ENCODE results near the gene EID3.
"Not testable (repeated sequence)": the region's sequence is repeated elsewhere in the genome, so short reads cannot be mapped to it uniquely, and the experiment has no call there.

EID3 gene

DNA sequence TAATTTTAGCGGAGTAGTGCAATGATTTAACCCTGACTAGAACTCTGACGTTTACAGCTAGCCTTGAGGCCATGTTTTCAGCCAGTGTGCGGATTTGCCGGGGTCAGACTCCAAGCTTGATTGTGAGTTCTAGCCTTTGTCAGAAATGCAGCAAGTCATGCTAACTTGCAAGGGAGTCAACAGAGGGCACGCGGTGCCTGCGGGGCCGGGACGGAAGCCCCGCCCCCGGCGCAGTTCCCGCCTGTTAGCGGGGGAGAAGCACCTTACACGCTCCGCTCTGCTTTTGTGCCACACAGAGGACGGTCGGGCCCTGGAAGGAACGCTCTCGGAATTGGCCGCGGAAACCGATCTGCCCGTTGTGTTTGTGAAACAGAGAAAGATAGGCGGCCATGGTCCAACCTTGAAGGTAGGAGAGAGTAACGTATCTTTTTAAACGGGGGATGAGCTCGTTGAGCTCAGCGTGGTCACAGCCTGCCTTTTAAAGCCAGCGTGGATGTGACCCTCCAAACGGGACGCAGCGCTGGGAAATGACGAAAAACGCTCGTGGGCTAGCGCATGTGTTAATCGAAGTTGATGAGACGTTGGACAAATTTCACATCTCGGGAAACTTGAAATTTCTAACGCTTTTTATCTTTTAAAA lies 14.8 kb upstream of the EID3 start:
- DNase-seq (ENCODE audit: low read depth, low spot score): no peak

DNA sequence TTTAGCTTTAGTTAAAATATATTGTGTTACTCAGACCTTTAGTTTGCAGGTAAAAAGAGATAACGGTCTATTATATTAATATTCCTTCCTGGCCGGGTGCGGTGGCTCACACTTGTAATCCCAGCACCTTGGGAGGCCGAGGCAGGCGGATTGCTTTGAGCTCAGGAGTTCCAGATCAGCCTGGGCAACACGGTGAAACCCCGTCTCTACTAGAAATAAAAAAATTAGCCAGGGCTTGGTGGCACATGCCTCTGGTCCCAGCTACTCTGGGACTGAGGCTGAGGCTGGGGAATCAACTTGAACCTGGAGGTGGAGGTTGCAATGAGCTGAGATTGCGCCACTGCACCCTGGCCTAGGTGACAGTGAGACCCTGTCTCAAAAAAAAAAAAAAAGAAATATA lies 13.2 kb upstream of the EID3 start:
- DNase-seq (ENCODE audit: low read depth, low spot score): no peak

DNA sequence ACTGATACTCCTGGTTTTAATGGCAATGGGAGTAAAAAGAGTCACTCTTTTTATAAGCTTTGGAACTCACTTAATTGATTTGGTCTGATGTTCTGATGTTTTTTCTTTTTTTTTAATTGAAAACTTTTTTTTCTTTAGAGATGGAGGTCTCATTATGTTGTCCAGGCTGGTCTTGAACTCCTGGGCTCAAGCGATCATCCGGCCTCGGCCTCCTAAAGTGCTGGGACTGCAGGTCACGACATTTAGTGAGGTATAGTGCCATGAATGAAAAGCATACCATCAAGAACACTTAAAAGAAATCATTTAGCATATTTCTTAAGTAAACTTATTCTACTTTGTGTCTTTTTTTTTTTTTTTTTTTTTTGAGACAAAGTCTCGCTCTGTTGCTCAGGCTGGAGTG lies 12.7 kb upstream of the EID3 start:
- DNase-seq (ENCODE audit: low read depth, low spot score): no peak

DNA sequence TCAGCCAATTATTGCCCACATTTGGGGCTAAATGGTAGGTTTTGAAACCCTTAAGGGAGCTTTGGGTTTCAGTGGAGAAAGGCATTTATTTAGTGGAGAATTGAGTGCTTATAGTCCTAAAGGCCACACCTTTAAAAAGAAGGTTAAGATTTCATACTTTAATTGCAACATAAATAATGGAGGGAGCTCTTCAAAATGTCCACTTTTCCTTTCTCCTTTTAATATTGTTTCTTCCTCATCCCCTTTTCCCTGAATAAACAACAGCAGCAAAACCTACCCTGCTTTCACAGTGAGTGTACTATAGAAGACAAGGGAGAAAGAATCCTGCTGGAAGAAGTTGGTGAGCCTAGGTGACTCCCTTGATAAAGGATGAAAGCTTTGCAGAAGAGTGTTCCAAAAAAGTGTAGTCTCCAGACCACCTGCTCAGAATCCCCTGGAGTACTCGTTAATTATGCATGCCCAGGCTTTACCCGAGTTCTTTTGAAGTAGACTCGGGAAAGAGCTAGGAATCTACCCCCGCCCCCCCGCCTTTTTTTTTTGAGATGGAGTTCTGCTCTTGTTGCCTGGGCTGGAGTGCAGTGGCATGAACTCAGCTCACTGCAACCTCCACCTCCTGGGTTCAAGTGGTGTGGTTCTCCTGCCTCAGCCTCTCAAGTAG lies 11.5 kb upstream of the EID3 start:
- no peak for DNase-seq (ENCODE audit: low read depth, low spot score)

DNA sequence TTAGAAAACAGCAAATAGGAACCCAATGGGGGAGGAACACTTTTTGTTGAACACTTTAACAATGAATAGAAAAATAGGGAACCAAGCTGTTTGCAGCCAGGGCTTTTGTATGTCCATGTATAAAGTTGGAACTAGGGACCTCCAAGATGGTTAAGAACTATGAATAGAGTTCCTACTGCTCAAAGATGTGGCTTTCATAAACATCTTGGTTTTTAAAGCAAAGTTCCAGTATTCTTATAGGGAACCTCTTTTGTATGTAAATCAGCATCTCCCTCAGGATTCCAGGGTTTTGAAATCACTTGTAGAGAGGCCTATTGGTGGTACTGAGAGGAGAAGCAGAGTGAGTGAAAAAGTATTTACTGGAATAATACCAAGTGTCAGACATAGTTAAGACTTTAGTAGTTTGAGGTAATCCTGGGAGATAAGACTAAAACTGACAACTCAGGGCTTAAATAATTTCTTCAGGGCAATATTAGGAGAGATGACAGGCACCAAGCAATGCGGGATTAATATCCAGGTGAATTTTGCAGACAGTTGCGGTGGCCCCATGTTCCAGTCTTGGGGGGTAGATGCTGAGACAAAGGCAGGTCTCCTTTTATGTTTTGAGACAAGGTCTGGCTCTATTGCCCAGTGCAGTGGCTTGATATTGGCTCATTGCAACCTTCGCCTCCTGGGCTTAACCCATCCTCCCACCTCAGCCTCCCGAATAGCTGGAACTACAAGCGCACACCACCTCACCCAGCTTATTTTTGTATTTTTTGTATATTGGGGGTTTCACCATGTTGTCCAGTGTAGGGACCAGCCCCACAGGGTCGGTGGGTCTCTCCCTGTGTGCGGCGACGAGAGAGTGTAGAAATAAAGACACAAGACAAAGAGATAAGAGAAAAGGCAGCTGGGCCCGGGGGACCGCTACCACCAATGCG lies 10.4 kb upstream of the EID3 start:
- DNase-seq (ENCODE audit: low read depth, low spot score): no peak

DNA sequence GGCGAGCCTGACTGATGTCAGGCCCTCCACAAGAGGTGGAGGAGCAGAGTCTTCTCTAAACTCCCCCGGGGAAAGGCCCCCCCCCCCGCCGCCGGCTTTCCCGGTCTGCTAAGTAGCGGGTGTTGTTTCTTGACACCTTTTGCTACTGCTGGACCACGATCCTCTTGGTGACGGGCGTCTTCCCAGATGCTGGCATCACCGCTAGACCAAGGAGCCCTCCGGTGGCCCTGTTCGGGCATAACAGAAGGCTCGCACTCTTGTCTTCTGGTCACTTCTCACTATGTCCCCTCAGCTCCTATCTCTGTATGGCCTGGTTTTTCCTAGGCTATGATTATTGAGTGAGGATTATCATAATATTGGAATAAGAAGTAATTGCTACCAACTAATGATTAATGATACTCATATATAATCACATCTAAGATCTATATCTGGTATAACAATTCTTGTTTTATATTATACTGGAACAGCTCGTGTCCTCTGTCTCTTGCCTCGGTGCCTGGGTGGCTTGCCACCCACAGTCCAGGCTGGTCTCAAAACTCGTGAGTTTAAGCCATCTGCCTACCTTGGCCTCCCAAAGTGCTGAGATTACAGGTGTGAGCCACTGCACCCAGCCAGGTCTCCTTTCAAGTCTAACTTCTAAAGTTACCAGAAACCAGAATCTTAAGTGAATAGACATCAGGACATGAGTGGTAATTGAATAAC lies 9.2 kb upstream of the EID3 start:
- DNase-seq (ENCODE audit: low read depth, low spot score): not testable (repeated sequence)

DNA sequence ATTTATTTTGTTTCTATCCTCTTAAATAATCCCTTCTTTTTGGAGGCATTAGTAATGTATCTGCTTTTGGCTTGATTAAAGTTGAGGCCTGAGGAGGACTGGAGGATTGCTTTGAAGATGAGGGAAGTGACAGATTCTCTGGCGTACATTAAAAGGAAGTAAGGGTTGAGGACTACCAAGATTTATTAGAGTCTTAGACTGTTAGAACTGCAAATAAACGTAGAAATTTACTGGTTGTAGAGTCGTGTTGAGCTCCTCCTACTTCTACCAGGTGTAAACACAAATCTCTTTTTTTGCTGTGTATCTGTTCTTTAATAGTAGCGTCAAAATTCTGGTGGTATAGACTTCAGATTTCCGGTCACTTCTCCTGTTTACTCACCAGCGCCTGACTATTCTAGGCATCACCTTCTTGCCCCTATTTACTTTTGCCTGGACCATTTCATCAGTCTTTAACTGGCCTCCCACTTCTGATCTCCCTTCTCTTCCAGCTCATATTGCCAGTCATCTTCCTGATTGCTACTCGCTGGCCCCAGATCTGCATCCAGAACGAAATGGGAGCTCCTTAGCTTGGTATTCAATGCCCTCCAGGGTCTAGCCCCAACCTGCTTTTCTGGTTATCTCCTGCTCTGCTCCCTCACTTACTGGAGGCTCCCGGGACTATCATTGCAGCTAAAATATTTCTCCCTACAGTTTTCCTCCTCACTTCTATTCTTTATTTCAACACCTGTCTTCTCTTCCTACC lies 8.4 kb upstream of the EID3 start:
- no peak for DNase-seq (ENCODE audit: low read depth, low spot score)

DNA sequence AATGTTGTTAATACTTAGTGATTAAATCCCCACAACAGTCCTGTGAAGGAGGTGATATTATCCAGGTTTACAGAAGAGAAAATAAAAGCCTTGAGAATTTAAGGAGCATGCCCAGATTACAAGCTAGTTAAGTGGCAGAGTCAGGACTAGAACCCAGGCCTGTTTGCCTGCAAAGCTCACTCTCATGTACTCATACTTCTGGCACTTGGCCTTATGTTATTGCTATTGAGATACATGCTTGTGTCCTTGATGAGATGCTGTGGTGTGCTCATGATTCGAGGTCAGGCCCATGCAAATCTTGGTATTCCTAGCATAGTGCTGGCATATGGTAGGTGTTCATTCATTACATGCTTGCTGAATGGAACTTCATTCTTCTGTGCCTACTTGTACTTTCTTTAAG lies 7.6 kb upstream of the EID3 start:
- no peak for DNase-seq (ENCODE audit: low read depth, low spot score)

DNA sequence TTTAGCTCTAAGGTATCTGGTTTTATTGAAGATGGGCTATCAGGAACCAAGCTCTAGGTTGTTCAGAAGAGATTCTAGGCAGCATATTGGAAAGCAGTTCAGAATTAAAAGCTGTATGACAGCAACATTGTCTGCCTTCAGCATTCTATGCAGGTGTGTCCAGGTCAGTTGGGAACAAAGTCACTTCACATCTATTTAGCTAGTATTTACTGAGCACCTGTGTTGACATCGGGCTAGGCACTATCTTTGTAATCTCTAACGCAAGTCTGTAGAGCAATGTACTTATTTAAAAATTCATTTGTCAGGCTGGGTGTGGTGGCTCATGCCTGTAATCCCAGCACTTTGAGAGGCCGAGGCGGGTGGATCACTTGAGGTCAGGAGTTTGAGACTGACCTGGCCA lies 6.8 kb upstream of the EID3 start:
- DNase-seq (ENCODE audit: low read depth, low spot score): no peak

DNA sequence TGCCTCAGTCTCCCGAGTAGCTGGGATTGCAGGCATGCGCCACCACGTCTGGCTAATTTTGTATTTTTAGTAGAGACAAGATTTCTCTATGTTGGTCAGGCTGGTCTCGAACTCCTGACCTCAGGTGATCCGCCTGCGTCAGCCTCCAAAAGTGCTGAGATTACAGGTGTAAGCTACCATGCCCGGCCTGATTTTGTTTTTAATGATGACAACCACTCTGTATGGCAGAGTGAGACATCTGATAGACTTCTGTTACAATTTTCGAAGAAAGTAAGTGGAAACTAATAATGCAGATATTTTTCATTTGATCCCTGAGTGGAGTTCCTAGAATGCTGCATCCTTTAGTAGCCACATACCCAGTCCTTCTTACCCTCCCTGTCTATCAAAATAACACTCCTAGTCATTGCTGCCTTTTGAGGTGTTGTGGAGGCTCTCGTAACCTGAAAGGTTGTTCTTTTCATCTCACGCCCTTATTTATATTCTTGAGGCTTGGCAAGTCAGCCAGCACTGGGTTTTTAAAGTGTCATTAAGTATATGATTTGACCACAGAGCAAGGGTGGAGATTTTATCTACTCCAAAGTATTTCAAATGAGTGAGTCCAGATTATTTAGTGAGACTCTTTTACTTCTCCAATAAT lies 5.9 kb upstream of the EID3 start:
- no peak for DNase-seq (ENCODE audit: low read depth, low spot score)

DNA sequence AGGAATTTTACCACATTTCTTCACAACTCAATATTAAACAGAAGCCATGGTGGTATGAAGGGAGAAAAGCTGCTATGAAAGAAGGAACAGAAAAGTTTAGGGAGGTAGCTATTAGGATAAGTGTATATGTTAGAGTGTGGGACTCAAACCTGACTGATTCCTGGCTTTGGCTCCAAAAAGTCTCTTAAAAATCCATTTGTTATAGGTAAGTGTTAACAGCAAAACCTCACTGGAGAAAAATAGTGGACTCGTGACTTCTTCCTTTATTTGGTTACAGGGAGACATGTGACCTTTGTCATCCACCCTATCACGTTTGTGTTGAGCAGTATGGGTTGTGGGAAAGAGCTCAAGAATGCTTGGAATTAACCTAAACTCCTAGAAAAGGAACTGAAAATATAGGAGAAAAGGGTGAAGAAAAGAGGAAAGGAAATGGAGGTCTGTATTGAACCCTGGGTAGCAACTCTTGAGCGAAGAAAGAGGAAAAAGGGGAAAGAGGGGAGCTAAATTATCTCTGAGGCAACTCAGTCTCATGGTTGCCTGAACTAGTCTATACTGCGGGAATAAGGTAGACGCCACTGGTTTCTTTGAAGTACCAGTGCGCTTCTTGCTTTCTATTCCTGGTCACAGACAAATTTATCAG lies 3.6 kb upstream of the EID3 start:
- no peak for DNase-seq (ENCODE audit: low read depth, low spot score)

DNA sequence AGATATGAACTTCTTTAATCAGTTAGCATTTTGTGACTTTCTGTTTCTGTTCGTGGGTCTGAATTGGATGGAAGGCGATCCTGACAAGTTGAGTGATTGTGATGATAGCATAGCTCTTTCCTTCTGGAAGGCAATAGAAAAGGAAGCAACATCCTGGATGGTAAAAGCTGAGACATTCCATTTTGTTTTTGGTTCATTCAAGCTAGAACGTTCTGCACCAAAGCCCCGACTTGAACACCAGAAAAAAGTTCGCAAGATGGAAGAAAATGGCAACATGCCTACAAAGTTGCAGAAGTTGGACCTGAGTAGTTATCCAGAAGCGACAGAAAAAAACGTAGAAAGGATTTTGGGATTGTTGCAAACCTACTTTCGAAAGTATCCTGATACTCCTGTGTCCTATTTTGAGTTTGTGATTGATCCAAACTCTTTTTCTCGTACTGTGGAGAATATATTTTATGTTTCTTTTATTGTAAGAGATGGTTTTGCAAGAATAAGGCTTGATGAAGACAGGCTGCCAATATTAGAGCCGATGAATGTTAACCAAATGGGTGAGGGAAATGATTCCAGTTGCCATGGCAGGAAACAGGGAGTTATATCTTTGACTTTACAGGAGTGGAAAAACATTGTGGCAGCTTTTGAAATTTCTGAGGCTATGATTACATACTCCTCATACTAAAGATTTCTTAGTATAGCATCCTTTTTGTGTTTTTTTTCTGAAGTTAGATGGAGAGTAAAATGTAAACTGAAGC lies 896 bp downstream of the EID3 start:
- DNase-seq (ENCODE audit: low read depth, low spot score): no peak

DNA sequence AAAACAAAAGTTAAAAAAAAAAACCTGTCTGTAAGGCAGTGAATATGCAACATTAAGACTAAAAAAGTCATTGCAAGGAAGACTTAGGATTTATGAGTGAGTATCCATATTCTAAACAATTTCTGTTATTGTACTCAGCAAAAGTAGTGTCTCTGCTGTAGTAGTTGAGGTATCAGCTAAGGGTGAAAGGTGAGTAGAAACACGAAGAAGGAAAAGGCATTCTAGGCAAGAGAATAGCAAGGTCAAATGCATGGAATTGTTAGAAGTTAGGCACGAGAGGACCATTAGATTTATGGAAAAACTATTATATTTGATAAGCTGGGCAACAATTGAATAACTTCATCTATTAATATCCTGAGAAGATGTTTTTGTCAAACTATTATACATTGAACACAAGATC lies 1.8 kb downstream of the EID3 start:
- DNase-seq (ENCODE audit: low read depth, low spot score): no peak

DNA sequence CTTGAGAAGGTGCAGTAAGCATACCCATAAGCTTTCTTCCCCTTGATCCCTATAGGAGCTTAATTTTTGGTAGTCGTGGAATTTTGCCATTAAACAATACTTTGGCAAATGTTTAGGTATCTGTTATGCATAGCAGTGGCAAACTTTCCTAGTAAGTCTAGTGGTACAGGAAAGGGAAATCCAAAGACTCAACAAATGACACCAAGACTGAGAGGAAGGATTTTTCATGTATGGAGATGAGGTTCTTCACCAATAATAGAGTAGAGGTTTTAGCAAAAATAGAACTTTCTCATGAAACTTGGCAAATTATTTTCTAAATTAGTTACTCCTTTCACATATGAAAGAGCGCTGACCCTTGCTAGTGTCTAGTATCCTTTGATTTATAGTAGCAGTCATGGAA lies 2.8 kb downstream of the EID3 start:
- DNase-seq (ENCODE audit: low read depth, low spot score): no peak

DNA sequence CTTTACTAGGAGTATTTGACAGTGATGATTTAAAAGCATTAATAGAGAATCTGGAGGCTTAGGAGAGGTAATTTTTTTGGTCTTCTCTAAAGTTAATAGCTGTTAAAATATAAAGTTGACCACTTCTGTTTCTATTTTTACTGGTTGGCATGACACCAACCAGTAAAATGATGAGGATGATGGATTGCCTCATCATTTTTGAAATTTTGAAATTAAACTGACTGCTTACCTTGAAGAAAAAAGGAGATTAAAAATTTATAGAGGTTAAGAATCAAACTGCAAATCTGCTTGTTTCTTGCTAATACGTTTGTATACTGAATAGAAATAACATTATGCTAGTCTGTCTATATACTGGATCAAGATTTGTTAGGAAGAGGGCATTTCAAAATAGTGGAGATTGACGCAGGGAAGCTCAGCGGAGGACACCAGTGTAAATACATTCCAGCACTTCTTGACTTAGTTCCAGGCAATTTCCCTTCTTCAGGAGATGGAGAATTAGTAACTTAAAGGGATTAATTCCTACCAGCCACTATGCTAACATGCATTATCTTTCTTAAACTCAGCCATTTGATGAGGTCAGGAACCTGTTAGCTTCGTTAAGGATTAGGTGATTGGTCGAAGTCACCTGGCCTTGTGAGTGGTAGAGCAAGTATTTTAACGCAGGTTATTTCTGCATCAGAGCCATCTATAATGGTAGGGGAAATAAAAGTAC lies 3.6 kb downstream of the EID3 start:
- no peak for DNase-seq (ENCODE audit: low read depth, low spot score)

DNA sequence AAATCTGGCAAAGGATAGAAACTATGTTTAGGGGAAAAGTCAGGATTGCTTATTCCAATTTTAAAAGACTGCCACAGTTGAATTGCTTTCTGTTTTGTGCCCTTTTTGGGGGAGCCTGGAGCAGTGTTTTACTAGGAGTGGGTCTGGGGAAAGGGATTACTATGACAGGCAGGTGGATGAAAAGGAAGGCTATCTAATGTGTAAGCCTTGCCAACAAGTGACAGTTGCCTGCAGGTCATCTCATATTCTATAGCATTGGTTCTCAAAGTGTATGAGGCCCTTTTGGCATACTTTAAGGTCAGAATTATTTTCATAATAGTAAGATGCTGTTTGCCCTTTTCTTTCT lies 4.1 kb downstream of the EID3 start:
- DNase-seq (ENCODE audit: low read depth, low spot score): no peak

DNA sequence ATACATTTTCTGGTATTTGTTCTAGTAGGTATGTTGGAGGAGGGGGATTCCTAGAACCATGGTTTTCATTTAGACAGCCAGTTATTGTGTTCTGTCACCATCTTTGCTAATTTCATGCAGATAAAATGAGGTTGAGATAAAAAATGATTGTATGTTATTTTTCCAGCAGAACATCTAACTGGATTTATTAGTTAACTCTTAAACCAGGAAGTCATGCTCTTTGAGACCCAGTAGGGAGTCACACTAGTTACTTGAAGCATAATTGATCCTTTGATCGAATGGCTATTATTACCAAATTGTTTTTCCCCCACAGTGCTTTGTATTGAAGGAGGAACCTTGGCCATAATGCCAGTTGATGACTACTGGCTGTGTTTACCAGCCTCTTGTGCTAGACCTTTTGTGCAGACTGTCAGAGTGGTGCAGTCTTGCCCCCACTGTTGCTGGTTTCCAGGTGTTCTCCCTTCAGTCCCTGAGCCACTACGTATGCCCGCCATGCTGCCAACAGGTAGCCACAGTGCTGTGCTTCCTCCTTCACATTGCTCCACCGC lies 6.0 kb downstream of the EID3 start:
- DNase-seq (ENCODE audit: low read depth, low spot score): no peak

DNA sequence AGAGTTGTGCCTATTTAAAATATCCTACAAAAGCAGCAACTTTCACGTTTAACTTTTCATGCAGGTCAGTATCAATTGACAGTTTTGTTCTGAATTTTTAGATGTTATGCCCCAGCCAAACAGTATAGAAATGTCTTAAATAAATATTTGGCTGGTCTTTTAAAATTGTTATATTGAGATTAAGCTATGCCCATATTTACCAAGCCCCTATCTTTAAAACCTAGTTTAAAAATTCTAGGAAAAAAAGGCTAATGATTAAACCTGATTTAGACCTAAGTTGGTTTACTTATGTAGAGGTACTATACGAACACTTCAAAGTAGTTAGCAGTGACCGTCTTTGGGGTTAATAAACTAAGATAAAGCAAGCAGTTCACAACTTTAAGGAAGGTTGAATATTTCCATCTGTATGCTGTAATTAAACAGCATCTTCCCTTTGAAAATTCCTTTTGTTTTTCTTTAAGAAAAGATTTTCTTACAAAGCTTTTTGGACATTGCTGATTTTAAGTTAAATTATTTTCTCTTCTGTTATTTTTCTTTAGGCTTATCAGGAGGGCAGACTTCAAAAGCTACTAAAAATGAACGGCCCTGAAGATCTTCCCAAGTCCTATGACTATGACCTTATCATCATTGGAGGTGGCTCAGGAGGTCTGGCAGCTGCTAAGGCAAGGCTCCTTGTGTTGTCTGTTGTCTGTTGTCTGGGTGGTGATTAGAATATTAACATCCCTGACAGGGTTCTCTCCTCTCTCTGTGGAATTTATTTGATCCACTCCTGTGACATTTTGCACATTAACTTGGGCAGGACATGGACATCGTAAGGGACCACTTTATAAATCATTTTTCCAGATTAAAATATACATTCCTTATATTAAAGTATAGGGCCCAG lies 7.5 kb downstream of the EID3 start:
- DNase-seq (ENCODE audit: low read depth, low spot score): no peak

Measured in smooth muscle cell of the brain vasculature (primary cell).